Testis (tissue), 2 donors: ENCODE measurements around the gene THUMPD2.

Source experiments
- CTCF ChIP-seq, 3 experiments: fragments of 450-650 bp in 2 of 3; fragments of 200-600 bp in 1 of 3; sonication (generic) in 1 of 3; IDR thresholded peaks; one replicate each; pipeline ENCODE4 v1.5.1; 2016 to 2019; ENCODE audit warnings: antibody characterized with exemption in 3 of 3, mild to moderate bottlenecking in 2 of 3, moderate library complexity in 1 of 3
- POLR2A ChIP-seq: fragments of 450-650 bp; IDR thresholded peaks from one replicate; pipeline ENCODE4 v1.6.1; 2017; ENCODE audit warnings: antibody characterized with exemption, mild to moderate bottlenecking, moderate library complexity

- TF ChIP-seq CTCF (IDR thresholded peaks at IDR 0.05) (no peak), POLR2A (no peak)
These were observed 3.5 kb upstream of the THUMPD2 start for GRCh38 chr2:39782591-39782990.
